D721Med (cell line): Measurements from ENCODE around the gene TC2N.

Experiments
- DNase-seq: peaks from one replicate; pipeline ENCODE4 v3.0.0; 2011; ENCODE audit warnings: low spot score; ENCODE audit not compliant: insufficient read length
- FAIRE-seq: peaks from 2 replicates; lab custom pipeline; 2011; peaks lifted over from hg19 to GRCh38; lab: Jason Lieb, UNC
- CTCF ChIP-seq: IDR thresholded peaks from 2 replicates; pipeline ENCODE4 v1.5.1; 2012; ENCODE audit warnings: mild to moderate bottlenecking, control low read depth; ENCODE audit not compliant: insufficient read depth; ENCODE audit errors: missing control alignments

Gene TC2N

DNA sequence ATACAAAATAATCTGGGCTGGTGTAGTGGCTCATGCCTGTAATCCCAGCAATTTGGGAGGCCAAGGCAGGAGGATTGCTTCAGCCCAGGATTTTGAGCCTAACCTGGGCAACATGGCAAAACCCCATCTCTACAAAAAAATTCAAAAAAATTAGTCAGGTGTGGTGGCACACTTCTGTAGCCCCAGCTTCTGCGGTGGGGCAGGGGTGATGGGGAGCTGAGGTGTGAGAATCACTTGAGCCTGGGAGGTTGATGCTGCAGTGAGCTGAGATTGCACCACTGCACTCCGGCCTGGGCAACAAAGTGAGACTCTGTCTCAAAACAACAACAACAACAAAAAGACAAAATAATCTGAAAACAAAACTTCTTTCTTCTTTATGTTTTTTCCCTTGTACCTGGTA, 66.0 kb downstream of the TC2N start:
- FAIRE-seq (no peak), DNase-seq (no peak)
- TF ChIP-seq CTCF, result no peak

DNA sequence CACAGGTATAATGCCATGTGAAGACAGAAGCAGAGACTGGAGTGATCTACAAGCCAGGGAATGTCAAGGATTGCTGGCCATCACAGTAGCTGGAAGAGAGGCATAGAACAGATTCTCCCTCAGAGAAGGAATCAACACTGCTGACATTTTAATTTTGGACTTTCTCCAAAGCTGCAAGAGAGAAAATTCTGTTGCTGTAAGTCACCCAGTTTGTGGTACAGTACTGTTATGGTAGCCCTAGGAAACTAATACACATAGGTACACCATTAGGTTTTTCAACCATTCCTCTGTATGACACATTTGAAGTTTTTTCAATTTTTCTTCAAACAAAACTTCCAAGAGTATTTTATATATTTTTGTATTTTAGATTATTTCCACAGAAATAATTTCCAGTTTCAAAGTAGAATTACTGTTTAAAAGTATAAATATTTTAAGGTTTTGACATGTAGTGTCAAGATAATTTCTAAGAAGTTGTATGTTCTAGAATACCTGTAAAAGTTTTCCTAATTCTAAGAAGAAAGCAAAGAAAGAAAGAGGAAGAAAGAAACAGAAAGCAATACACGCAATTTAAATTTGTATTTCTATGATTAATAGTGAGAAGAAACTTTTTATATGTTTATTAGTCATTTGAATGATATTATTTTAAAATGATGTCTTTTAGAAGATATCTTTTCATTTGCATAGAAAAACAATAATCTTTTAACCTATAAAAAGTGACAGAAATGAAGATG, 70.6 kb downstream of the TC2N start:
- no peak for FAIRE-seq
- DNase-seq, result no peak
- TF ChIP-seq CTCF, result no peak

DNA sequence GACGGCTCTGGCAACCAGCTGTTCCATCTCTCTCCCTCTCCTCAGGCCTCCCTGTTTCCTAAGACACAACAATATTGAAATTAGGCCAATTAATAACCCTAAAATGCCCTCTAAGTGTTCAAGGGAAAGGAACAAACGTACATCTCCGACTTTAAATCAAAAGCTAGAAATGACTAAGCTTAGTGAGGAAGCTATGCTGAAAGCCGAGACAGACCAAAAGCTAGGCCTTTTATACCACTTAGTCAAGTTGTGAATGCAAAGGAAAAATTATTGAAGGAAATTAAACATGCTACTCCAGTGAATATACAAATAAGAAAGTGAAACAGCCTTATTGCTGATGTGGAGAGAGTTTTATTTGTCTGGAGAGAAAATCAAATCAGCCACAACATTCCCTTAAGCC, 73.6 kb downstream of the TC2N start:
- FAIRE-seq (no peak), DNase-seq (no peak)
- TF ChIP-seq CTCF, result no peak

DNA sequence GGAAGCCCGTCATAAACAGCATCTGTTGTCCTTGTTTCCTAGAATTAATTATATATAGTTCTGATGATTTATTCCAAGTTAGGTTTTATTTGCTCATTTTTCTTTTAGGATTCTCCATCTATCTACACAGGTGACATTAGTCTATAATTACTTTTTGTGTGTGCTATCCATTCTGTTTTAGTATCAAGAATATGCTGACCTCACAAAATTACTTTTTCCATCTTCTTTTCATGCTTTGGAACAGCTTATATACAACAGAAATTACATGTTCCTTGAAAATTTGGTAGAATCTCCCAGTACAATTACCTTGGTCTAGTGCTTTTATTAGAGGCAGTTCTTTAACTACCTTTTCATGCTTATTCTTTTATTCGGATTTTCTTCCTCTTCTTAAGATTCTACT, 81.1 kb downstream of the TC2N start:
- no peak for DNase-seq
- TF ChIP-seq CTCF, result no peak
- no peak for FAIRE-seq

GRCh38 chr14:91780452-91780851, 86.9 kb downstream of the TC2N start:
- DNase-seq, result no peak
- FAIRE-seq, result no peak
- TF ChIP-seq CTCF, result no peak

DNA sequence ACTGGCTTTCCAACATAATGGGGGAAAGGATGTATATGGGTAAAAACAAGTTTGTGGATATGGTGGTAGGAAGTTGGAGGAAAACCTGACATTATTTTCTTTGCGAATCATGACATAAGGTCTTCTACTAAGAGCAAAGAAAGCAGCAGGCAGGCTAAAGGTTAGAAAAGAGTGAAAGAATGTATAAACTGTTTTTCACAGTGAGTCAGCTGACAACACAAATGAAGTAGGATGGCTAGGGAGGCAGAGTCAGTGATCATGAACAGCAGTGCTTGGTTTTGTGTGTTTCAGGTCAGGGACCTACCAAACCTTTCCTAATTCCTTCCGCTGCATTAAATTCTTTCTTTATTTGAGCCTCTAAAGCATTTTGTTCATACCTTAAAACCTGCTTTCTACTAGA, 89.1 kb downstream of the TC2N start:
- no peak for TF ChIP-seq CTCF
- DNase-seq (no peak), FAIRE-seq (no peak)
